ENCODE results near the gene DNMT1. TPM values are rescaled to one million over a fixed set of nuclear protein-coding genes. Genes with fewer than 3 reads are reported as not detected.

DNMT1 gene
- total RNA-seq, 1 experiment from 2014 or later: 133 TPM

DNA sequence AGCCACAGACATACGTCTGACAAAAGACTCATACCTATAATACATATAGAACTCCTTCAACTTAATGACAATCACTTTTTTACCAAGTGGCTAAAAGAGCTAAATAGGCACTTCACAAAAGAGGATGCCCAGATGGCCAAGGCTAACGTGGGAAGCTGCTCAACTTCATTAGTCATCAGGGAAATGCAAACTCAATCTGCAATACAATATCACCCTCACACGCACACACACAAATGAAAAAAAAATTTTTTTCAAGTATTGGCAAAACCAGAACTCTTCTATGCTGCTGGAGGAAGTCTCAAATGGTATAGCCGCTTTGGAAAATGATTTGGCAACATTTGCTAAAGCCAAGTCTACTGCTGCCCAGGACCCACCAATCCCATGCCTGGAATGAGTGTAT, 14.6 kb upstream of the DNMT1 start:
- Mint-ChIP-seq H3K4me3 (ENCODE audit: low read depth, unreplicated experiment) (no peak overlapping the region), H3K4me1 (ENCODE audit: low read depth, unreplicated experiment) (peaks cover 19% of the 10 kb centered on the region), H3K36me3 (ENCODE audit: insufficient read depth, unreplicated experiment) (peaks cover 10% of the 10 kb centered on the region), H3K27me3 (ENCODE audit: unreplicated experiment) (no peaks in the 10 kb centered on the region), H3K9me3 (ENCODE audit: low read depth, unreplicated experiment) (peaks cover 7% of the 10 kb centered on the region), H3K27ac (ENCODE audit: unreplicated experiment) (no peak overlapping the region)
- BruUV-seq (replicated peaks): no TSS peak
- intact Hi-C loops (cut with micrococcal nuclease; ENCODE audit: unreplicated experiment): no loop called here
- TF ChIP-seq, protein P1, sequence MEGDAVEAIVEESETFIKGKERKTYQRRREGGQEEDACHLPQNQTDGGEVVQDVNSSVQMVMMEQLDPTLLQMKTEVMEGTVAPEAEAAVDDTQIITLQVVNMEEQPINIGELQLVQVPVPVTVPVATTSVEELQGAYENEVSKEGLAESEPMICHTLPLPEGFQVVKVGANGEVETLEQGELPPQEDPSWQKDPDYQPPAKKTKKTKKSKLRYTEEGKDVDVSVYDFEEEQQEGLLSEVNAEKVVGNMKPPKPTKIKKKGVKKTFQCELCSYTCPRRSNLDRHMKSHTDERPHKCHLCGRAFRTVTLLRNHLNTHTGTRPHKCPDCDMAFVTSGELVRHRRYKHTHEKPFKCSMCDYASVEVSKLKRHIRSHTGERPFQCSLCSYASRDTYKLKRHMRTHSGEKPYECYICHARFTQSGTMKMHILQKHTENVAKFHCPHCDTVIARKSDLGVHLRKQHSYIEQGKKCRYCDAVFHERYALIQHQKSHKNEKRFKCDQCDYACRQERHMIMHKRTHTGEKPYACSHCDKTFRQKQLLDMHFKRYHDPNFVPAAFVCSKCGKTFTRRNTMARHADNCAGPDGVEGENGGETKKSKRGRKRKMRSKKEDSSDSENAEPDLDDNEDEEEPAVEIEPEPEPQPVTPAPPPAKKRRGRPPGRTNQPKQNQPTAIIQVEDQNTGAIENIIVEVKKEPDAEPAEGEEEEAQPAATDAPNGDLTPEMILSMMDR (IDR thresholded peaks at IDR 0.05; ENCODE audit: unreplicated experiment): no peak
- CTCF ChIA-PET: interaction anchor here (0.6 kb wide), 1 partner anchor 33 kb away, joined by 4 read pairs; no protein-coding TSS in a partner anchor
- DNase-seq: no peak

DNA sequence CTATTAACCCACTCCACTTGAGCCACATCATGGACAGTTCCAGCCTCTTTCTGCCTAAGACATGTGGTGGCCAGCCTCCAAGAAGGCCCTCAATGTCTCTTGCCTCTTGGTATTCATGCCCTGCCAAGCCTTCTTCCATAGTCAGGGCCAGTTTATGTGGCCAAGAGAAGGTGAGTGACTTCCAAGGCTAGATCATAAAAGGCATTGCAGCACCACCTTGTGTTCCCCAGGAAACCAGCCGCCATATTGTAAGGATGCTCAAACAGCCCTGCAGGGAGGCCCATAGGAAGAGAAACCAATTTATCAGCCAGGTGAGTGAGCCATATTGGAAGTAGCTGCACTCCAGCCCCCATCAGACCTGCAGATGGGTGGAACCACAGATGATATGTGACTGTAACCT, 12.3 kb upstream of the DNMT1 start:
- BruUV-seq (replicated peaks): no TSS peak
- intact Hi-C loops (cut with micrococcal nuclease; ENCODE audit: unreplicated experiment): no loop called here
- TF ChIP-seq, protein P1 (IDR thresholded peaks at IDR 0.05; ENCODE audit: unreplicated experiment): no peak
- peaks cover 10% of the 10 kb centered on the region for H3K36me3 Mint-ChIP-seq (ENCODE audit: insufficient read depth, unreplicated experiment)
- H3K4me1 Mint-ChIP-seq (ENCODE audit: low read depth, unreplicated experiment): peaks cover 19% of the 10 kb centered on the region
- H3K27me3 Mint-ChIP-seq (ENCODE audit: unreplicated experiment): no peaks in the 10 kb centered on the region
- H3K4me3 Mint-ChIP-seq (ENCODE audit: low read depth, unreplicated experiment): no peak overlapping the region
- peak overlapping the region; percentile 71 for H3K27ac Mint-ChIP-seq (ENCODE audit: unreplicated experiment)
- CTCF ChIA-PET: interaction anchor here (0.6 to 1.3 kb wide), 4 partner anchors 12 to 250 kb away, joined by 3 to 5 read pairs (median 4); partner anchors contain the start of gene DNMT1
- DNase-seq: no peak
- peaks cover 7% of the 10 kb centered on the region for H3K9me3 Mint-ChIP-seq (ENCODE audit: low read depth, unreplicated experiment)

DNA sequence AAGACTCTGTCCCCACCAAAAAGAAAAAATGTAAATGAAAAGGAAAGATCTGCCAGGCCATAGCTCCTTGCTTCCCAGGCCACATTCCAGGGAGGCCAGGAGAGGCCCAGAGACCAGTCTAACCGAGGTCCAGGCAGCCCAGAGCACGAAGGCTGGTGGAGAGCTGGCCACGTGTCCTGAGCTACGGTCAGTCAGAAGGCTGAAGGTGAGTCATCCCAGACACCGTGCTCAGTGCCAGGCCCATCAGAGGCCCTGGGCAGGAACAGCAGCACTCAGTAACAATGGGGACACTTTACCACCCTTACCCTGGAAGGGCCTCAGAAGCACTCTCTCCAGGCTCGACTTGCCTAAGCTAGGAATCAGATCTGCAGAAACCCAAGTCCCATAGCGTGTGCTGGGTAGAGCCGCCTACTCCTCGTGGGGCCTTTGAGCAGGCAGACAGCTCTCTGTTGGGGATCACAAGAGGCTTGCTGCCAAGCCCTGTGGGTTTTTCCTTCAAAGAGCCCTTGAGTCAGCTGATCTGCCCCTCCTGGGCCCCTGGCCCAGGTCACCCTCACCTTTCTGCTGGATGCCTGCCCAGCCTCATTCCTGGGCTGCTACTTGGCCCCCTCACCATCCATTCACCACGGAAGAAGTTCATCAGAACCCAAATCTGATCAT, 11.6 kb upstream of the DNMT1 start:
- Mint-ChIP-seq H3K27me3 (ENCODE audit: unreplicated experiment) (no peaks in the 10 kb centered on the region), H3K36me3 (ENCODE audit: insufficient read depth, unreplicated experiment) (peaks cover 10% of the 10 kb centered on the region), H3K4me3 (ENCODE audit: low read depth, unreplicated experiment) (no peak overlapping the region), H3K9me3 (ENCODE audit: low read depth, unreplicated experiment) (peaks cover 7% of the 10 kb centered on the region), H3K27ac (ENCODE audit: unreplicated experiment) (peak overlapping the region; percentile 71), H3K4me1 (ENCODE audit: low read depth, unreplicated experiment) (peaks cover 19% of the 10 kb centered on the region)
- CTCF ChIA-PET: interaction anchor here (0.6 to 1.3 kb wide), 3 partner anchors 12 to 249 kb away, joined by 3 to 5 read pairs (median 5); partner anchors contain the start of gene DNMT1
- peak; percentile 70 for DNase-seq
- TF ChIP-seq, protein P1 (IDR thresholded peaks at IDR 0.05; ENCODE audit: unreplicated experiment): no peak
- intact Hi-C loops (cut with micrococcal nuclease; ENCODE audit: unreplicated experiment): no loop called here
- BruUV-seq (replicated peaks): no TSS peak

GRCh38 chr19:10205636-10206035, 10.9 kb upstream of the DNMT1 start:
- TF ChIP-seq, protein P1 (IDR thresholded peaks at IDR 0.05; ENCODE audit: unreplicated experiment): no peak
- BruUV-seq (replicated peaks): no TSS peak
- Mint-ChIP-seq H3K27ac (ENCODE audit: unreplicated experiment) (peak overlapping the region; percentile 71), H3K4me3 (ENCODE audit: low read depth, unreplicated experiment) (no peak overlapping the region), H3K36me3 (ENCODE audit: insufficient read depth, unreplicated experiment) (peaks cover 10% of the 10 kb centered on the region), H3K4me1 (ENCODE audit: low read depth, unreplicated experiment) (peaks cover 19% of the 10 kb centered on the region), H3K9me3 (ENCODE audit: low read depth, unreplicated experiment) (peaks cover 7% of the 10 kb centered on the region), H3K27me3 (ENCODE audit: unreplicated experiment) (no peaks in the 10 kb centered on the region)
- intact Hi-C loops (cut with micrococcal nuclease; ENCODE audit: unreplicated experiment): no loop called here
- CTCF ChIA-PET: interaction anchor here (1.2 to 1.3 kb wide), 2 partner anchors 11 to 45 kb away, joined by 3 to 5 read pairs; partner anchors contain the start of gene DNMT1
- DNase-seq: no peak
